HG03442 (cell line): ENCODE measurements around the gene CUL4A.
"Not testable (repeated sequence)": the region's sequence is repeated elsewhere in the genome, so short reads cannot be mapped to it uniquely, and the experiment has no call there.

Experiments
- ATAC-seq: cut with Tn5 transposase; IDR thresholded peaks from one replicate; pipeline ENCODE4 v1.9.1; 2021; ENCODE audit warnings: mild to moderate bottlenecking, moderate library complexity; ENCODE audit not compliant: unreplicated experiment

Gene CUL4A

GRCh38 chr13:113209336-113209758 lies at the start of gene CUL4A:
Gene CUL4A, plus strand, starts transcription at chr13:113209613. Its CDS starts 15 bp downstream, at chr13:113209628.
- peak; percentile 42 for ATAC-seq

- no peak for ATAC-seq
Measured at GRCh38 chr13:113159701-113160100, 49.7 kb upstream of the CUL4A start.

- no peak for ATAC-seq
Measured at GRCh38 chr13:113160983-113161382, 48.4 kb upstream of the CUL4A start.

GRCh38 chr13:113161433-113161832 lies 48.0 kb upstream of the CUL4A start:
- no peak for ATAC-seq

DNA sequence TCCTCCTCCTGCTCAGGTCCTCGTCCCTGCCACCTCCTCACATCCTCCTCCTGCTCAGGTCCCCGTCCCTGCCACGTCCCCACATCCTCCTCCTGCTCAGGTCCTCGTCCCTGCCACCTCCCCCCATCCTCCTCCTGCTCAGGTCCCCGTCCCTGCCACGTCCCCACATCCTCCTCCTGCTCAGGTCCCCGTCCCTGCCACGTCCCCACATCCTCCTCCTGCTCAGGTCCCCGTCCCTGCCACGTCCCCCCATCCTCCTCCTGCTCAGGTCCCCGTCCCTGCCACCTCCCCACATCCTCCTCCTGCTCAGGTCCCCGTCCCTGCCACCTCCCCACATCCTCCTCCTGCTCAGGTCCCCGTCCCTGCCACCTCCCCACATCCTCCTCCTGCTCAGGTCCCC lies 47.4 kb upstream of the CUL4A start:
- ATAC-seq, result not testable (repeated sequence)

GRCh38 chr13:113162783-113163685 lies 46.4 kb upstream of the CUL4A start:
- no peak for ATAC-seq

DNA sequence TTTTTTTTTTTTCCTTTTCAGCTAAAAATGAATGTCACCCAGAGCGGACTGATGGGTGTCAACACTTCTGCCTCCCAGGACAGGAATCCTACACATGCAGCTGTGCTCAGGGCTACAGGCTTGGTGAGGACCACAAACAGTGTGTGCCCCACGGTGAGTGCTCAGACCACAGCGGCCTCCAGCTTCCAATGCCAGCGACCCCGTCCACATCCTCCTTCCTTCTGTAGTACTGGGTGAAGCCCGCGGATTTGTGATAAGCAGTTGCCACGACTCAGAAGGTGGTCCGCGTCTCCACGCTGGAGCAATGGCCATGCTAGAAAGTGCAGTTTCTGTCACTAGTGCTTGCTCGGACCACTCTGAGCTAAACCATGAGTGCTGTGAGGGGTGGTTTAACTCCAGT lies 44.9 kb upstream of the CUL4A start:
- no peak for ATAC-seq

- ATAC-seq, result no peak
Measured at GRCh38 chr13:113166266-113166665, 43.1 kb upstream of the CUL4A start.

GRCh38 chr13:113166681-113167080 lies 42.7 kb upstream of the CUL4A start:
- no peak for ATAC-seq

- no peak for ATAC-seq
Measured at GRCh38 chr13:113167155-113167554, 42.3 kb upstream of the CUL4A start.

GRCh38 chr13:113167575-113167974 lies 41.8 kb upstream of the CUL4A start:
- ATAC-seq, result no peak

GRCh38 chr13:113168211-113168610 lies 41.2 kb upstream of the CUL4A start:
- no peak for ATAC-seq

DNA sequence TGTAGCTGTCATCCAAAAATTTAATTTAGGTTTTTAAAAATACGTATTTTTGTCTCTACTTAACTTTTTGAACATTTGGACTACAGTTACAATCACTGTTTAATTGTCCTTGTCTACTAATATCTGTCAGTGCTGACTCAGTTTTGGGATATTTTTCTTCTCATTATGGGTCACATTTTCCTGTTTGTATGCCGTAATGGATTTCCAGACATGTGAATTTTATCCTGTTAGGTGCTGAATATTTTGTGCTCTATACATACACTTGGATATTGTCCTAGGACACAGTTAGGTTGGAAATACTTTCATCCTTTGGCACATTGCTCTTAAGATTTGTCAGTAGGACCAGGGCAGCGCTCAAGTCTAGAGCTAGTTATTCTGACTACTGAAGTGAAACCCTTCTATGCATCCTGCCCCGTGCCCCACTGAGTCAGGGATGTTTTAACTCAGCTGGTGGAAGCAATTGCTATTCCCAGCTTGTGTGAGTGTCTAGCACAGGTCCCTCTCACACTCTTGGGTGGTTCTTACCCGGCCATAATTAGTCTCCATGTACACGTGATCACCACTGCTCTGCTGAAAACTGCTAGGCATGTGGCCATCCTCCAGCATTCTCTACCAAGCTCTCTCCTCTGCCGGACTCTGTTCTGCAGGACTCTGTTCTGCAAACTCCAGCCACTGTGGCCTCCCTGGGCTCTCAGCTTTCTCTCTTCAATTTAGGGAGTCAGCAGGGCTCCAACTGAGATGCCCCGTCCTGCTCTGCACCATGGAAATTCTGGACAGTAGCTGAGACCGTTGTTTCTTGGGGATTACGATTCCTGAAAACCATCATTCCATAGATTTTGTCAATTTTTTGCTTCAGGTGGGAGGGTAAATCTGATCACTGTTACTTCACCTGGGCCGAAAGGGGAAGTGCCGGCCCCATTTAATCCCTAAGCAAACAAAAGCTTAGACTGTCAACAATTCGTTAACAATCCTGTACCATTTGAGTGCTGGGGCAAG lies 39.8 kb upstream of the CUL4A start:
- ATAC-seq, result no peak

- no peak for ATAC-seq
Measured at GRCh38 chr13:113170511-113170910, 38.9 kb upstream of the CUL4A start.

- no peak for ATAC-seq
Measured at GRCh38 chr13:113171250-113172125, 37.9 kb upstream of the CUL4A start.

DNA sequence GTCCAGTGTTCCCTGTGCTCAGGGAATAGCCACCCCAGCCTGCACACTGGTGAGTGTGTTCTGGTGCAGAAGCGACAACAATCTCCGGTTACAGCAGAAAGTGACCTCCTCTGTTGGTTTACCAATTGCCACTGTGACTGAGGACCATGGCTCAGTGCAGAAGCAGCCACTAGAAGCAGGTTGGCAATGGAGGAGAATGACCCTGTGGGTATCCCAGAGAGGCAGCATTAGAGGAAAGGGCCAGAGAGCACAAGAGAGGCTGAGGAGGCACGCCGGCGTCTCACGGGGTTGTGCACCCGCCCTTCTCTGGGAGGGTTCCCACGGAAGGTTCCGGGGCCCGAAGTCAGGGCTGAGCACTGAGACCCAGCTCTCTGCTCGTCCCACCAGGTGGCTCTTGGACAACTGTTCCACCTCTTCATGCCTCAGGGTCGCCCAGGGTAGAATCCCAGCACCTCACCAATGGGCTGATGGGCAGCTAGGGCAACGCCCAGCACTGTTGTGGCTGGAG lies 36.9 kb upstream of the CUL4A start:
- no peak for ATAC-seq

- ATAC-seq, result no peak
Measured at GRCh38 chr13:113176280-113176679, 33.1 kb upstream of the CUL4A start.

GRCh38 chr13:113176822-113177221 lies 32.6 kb upstream of the CUL4A start:
- no peak for ATAC-seq

DNA sequence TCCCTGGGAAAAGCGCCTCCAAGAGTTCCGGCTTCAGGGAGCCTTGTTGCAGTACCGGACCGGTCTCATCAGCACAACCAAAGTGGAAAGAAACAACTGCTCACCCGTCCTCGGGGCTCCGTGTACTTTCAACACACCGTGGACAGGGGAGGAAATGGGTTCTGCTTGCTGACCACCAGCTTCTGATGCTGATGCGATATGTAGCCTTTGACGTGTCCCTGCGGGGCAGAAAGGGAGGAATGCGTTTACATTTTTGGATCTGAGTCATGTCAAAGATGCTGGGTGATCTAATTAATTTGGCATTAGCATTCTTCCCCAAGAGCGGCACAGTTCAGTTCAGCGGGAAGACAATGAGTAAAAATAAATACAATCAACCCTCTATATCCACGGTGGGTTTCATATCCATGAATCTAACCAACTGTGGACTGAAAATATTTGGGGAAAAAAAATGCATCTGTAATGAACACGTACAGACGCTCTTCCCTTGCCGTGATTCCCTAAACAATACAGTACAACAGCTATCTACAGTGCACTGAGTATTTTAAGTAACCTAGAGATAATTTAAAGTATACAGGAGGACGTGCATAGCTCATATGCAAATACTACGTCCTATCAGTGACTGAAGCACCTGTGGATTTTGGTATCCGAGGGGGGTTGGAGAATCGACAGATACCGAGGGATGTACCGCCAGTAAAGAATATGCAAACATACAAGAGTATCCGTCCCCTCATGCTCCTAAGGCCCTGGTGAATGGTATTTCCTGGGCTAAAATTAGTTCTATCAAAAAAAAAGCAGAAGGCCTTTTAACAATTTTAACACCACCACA lies 31.1 kb upstream of the CUL4A start:
- no peak for ATAC-seq

GRCh38 chr13:113178896-113179167 lies 30.6 kb upstream of the CUL4A start:
- ATAC-seq, result no peak
